DMS153 treated with DMSO at 0.1 percent for 48 hours (cell line): ENCODE data around the gene MLPH.

ENCODE experiments used
- DNase-seq: peaks from one replicate; lab custom pipeline; 2025; ENCODE audit not compliant: unreplicated experiment; lab: John Stamatoyannopoulos, UW

MLPH gene

DNA sequence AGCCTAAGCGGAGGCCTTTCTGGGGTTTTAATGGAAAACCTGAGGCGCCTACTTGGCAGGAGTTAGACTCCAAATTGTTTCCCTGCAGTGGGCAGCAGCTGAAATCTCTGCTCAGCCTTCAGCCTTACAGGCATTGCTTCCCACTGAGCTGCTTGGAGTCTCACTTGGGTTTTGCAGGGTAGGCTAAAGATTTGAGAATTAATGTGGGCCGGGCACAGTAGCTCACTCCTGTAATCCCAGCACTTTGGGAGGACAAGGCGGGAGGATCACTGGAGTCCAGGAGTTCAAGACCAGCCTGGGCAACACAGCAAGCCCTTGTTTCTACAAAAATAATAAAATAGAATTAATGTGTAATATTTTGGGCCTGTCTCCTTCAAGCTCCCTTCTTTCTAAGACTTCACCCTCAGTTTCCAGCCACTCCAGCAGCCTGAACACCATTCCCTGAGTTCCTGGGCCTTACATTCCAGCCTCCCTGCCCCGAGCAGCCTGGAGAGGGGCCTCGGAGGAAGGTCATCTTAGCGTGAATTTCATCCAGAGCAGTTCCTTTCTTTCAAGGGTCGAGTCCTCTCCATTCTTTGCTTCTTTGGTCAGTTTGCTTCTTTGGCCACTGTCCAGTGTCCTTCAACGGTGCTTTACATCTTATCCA, 112.5 kb downstream of the MLPH start:
- DNase-seq: no peak

DNA sequence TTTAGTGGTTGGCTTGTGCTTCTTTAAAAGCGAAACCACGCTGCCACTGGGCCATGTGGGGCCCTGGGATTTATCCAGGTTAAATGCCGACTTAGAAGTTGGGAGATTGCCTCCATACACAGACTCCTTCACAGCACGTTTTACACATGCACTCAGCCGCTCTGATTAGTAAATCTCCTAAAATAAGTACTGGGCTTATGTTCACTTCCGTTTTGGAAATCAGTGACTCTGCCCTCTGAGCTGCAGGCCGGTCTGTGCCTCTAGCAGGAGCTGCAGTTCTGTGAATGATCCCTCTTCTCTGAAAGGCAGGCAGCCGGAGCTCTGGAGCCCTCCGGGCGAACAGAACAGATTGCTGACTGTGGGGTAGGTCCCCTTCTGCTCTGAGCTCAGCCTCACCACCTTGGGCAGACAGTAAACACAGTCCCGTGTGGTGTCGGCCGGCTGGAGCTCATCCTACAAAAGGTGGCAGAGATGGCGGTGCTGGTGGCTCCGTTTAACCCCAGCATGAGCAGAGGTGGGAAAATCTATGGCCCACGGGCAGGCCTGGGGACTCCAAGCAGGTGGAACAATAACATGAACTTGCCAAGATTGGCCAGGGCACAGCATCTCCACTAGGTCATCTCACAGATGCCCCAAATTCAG, 113.3 kb downstream of the MLPH start:
- DNase-seq: no peak

DNA sequence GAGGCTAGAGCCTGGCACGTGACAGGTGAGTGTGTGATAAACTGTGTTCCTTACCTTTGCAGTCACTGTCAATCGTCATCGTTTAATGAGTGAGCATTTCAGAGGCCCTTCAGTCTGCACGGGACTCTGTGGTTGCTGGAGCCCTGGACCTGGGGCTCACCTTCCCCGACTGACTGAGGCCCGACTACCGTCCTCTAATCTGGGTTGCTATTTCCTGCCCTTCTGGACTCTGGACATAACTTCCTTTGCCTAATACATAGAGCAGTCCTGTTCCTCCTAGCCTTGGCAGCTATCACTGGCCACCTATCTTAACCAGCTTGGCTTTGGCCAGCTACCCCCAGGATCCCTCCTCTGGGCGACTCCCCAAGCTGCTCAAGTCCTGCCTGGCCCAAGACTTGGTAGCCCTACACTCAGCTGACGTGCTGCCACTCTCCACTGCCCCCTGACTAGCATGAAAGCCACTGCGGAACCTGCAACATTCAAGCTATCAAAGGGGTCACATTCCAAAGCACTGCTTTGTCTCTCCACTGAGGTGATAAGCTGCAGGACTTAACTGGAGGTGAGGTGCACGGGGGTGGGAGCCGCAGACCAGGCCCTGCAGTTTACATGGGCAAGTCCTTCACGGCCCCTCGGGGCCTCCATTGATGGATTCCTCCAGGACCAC, 114.5 kb downstream of the MLPH start:
- no peak for DNase-seq

DNA sequence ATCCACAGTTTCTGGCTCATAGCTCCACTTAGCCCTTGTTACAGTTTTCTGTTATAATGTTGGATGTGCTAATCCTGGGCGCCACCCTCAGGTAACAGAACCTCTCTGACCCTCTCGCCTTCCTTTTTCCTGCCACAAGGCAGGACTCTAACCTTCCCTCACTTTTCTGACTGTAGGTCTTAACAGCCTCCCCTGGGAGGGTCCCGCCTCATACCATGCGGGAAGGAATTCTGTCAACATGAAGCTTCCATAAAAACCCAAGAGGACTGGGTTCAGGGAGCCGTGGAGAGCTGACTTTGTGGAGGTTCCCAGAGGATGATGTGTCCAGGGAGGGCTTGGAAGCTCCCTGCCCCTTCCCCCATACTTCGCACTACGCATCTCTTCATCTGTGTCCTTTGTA, 115.4 kb downstream of the MLPH start:
- DNase-seq: no peak

DNA sequence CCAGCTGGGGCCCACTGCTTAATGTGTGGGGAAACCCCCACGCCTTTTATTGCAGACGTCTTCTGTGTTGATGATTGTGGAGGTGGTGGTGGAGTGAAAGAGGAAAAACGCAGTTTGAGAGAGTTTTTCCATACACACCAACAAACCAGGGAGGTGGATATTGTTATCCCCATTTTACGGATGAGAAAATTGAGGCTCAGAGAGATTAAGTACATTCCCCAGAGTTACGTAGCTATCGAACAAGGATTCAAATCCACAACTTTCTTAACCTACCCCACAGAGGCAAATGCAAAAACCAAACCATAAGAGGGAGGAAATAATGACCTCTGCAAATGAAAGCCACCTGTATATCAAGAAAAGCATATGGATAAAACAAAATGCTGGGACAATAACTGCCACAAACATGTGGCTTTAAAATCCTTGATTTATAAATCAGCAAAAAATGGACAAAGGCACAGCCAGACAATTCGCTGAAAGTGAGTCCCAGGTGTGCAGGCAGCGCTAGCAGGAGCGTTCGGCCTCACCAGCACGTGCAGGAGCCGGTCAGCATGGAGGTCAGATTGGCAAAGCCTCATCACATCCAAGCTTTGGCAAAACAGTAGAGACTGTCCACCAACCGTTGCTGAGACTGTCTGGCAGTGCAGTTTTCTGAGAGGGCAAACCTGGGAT, 116.1 kb downstream of the MLPH start:
- DNase-seq: no peak

DNA sequence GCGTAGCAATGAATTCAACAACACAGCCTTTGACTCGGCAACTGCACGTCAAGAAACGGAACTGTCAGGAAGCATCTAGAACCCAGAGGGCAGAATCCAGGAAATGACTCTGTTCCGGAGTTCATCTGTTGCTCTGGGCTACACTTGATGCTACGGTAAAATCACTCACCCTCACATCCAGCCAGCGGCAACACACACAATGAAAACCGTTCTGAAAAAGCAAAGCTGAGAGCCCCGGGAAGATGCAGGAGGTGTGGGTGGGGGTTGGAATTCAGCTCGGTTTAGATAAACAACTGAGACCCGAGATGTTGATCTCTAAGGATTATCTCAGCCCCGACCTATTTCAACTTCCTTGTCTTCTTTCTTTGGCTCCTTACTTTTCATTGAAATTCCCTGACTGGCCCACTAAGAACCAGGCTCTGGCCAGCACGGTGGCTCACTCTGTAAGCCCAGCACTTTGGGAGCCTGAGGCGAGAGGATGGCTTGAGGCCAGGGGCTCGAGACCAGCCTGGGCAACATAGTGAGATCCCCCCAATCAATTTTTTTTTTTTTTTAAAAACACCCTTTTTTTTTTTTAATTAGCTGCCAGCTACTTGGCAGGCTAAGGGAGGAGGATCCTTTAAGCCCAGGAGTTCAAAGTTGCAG, 116.8 kb downstream of the MLPH start:
- DNase-seq: no peak

DNA sequence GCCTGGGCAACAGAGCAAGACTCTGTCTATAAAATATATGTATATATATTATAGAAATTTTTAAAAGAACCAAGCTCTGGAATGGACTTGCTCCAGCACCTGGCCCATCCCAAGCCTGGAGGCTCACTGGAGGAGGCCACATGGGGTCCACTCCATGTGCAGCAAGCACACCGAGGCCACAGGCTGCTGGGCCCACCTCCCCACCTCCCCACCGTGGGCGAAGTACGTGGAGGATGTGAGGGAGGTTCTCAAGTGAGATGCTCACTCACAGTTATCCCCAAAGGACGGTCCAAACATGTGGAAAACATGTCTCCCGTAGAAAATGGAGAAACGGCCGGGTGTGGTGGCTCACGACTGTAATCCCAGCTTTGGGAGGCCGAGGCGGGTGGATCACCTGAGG, 117.3 kb downstream of the MLPH start:
- no peak for DNase-seq
